ENCODE data around the gene SUCLG2. TPM values are rescaled to one million over a fixed set of nuclear protein-coding genes. Genes with fewer than 3 reads are reported as not detected.
"Not testable (repeated sequence)": the region's sequence is repeated elsewhere in the genome, so short reads cannot be mapped to it uniquely, and the experiment has no call there.

The SUCLG2 gene
- total RNA-seq, 2 experiments from 2014 or later, result 60.0 to 63.1 TPM

DNA sequence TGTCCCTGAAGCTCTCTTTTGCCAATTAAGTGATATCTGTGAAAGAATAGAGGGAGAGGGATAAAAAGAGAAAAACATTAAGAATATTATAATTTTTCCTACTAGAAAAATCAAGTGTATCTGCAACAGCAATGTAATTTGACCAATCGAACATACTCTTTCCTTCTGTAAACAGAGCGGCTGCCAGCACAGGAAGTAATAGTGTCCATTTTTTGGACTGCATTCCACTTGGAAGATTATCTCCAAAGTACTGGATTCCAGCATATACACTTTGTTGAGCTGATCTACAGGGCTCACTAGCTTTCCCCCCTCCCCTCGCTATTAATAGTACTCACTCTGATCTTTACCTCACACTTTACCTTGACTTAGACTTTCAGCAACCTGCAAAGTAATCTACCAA is 90.4 kb downstream of the SUCLG2 start:
- DNase-seq, result no peak
- CTCF ChIA-PET, result no interaction called here
- Mint-ChIP-seq H3K36me3 (ENCODE audit: low read depth) (peaks cover 35% of the 10 kb centered on the region), H3K27ac (no peak overlapping the region), H3K4me1 (no peaks in the 10 kb centered on the region), H3K27me3 (no peaks in the 10 kb centered on the region), H3K9me3 (peaks cover 5% of the 10 kb centered on the region), H3K4me3 (no peak overlapping the region)
- POLR2A ChIA-PET, result no interaction called here

DNA sequence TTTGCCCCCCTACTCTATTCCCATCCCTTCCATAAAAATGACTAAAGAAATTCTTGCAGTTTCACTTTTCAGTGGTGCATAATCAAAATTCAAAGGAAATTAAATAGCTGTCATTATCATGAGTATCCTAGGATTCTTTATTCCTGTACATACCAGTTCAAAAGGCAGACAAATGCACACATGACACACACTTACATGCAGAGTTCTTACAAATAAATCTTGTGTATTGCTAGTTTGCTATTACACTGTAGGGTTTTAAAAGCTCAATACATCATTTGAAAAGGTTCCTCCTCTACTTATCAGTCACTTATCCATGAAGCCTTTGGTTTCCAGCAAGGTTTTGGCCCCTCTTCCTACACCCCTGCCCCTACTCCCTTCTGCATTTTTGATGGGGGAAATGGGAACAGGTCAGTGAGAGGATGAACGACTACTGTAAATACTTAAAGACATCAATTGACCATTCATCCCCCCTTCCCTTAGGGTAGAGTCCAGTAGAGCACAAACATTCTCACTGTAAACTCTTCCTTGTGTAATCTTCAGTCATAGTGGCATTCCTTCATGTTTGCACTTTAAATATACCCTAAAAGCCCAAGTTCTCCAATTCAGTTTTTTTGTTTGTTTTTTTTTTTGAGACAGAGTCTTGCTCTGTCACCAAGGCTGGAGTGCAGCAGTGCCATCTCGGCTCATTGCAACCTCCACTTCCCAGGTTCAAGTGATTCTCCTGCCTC is 92.6 kb downstream of the SUCLG2 start:
- DNase-seq, result no peak
- Mint-ChIP-seq H3K36me3 (ENCODE audit: low read depth) (peaks cover 41% of the 10 kb centered on the region), H3K4me1 (no peaks in the 10 kb centered on the region), H3K9me3 (peaks cover 3% of the 10 kb centered on the region), H3K27me3 (no peaks in the 10 kb centered on the region), H3K27ac (no peak overlapping the region), H3K4me3 (no peak overlapping the region)
- POLR2A ChIA-PET, result no interaction called here
- CTCF ChIA-PET, result no interaction called here

DNA sequence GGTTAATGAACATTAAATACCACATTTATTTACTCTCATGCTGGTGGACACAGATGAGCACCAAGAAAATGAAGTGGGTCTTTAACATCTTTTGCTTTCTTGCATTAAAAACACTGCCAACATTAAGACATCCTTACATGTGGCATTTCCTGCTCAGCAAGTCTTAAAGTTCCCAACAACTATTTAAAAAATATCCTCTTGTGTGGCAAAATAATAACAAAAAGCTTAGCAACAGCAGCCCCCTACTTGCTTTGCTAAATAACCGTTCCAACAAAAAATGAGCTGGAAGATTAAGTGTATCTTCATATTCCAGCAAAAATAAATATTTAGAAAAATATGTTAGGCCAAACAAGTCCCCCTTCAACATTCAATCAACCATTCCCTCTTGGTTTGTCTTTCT is 93.1 kb downstream of the SUCLG2 start:
- no peak overlapping the region for H3K4me3 Mint-ChIP-seq
- no peaks in the 10 kb centered on the region for H3K4me1 Mint-ChIP-seq
- DNase-seq, result no peak
- H3K36me3 Mint-ChIP-seq (ENCODE audit: low read depth), result peaks cover 44% of the 10 kb centered on the region
- H3K27me3 Mint-ChIP-seq, result no peaks in the 10 kb centered on the region
- POLR2A ChIA-PET, result no interaction called here
- H3K9me3 Mint-ChIP-seq, result peaks cover 3% of the 10 kb centered on the region
- no peak overlapping the region for H3K27ac Mint-ChIP-seq
- CTCF ChIA-PET, result no interaction called here

DNA sequence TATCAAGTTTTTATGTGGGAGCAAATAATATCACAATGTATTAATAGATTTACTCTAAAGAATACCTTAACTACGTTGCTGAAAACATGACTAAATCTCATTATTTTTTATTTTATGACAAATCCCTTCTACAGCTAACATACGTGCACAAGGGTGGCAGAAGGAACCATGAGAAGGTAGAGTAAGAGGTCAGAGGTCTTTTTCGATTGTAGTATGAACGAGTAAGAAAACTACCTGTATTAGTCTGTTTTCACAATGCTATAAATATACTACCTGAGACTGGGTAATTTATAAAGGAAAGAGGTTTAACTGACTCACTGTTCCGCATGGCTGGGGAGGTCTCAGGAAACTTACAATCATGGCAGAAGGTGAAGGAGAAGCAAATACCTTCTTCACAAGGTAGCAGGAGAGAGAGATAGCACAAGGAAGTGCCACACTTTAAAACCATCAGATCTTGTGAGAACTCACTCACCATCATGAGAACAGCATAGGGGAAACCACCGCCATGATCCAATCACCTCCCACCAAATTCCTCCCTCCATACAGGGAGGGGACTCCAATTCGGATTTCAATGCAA is 95.3 kb downstream of the SUCLG2 start:
- Mint-ChIP-seq H3K36me3 (ENCODE audit: low read depth) (peaks cover 59% of the 10 kb centered on the region), H3K4me1 (no peaks in the 10 kb centered on the region), H3K9me3 (peaks cover 3% of the 10 kb centered on the region), H3K27ac (no peak overlapping the region), H3K4me3 (no peak overlapping the region), H3K27me3 (no peaks in the 10 kb centered on the region)
- CTCF ChIA-PET, result no interaction called here
- POLR2A ChIA-PET, result no interaction called here
- no peak for DNase-seq

DNA sequence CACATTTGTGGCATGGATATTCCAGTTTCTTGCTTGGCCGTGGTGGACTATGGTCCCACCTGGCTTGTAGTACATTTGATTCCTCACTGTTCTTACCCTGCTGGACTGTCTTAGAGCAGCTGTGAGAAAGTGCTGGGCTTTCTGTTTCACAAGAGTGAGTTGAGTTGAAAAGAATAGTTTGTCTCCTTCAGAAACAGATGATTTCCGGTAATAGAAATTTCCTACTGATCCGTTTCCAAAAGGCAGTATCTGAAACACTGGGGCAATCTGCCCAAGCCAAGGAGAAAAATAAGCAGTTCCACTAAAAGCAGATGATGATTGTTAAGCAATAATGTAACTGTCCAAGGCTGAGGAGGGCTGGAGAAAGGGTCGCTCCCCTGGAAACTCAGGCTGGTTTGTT is 96.0 kb downstream of the SUCLG2 start:
- H3K36me3 Mint-ChIP-seq (ENCODE audit: low read depth), result peaks cover 57% of the 10 kb centered on the region
- peaks cover 3% of the 10 kb centered on the region for H3K9me3 Mint-ChIP-seq
- no peaks in the 10 kb centered on the region for H3K4me1 Mint-ChIP-seq
- ChIA-PET POLR2A (no interaction called here), CTCF (interaction anchor here (0.8 kb wide), 1 partner anchor 9 kb away, joined by 3 read pairs; no protein-coding TSS in a partner anchor)
- H3K27me3 Mint-ChIP-seq, result no peaks in the 10 kb centered on the region
- H3K27ac Mint-ChIP-seq, result no peak overlapping the region
- DNase-seq, result no peak
- no peak overlapping the region for H3K4me3 Mint-ChIP-seq

DNA sequence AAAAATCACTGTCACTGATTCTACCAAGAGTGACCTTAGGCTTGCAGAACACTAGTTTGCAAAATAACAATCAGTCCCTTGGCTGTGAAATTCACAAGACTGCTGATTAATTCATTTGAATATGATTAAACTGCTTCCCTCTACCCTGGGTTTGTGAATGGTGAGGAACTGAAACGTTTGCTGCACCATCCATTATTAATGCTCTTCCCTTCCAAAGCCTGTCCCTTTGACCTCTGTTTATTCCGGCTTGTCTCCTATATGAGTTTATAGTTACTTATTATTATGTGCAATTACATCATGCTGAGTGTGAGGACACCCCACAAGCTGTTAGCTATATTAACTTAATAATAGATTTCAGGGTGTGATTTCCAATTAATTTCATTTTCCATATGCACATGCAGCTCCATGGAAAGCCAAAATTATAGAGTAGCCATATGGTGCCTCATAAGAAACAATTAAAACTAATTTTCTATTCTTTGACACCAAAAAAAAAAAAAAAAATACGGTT is 96.5 kb downstream of the SUCLG2 start:
- Mint-ChIP-seq H3K4me3 (no peak overlapping the region), H3K27me3 (no peaks in the 10 kb centered on the region), H3K27ac (no peak overlapping the region), H3K4me1 (no peaks in the 10 kb centered on the region), H3K36me3 (ENCODE audit: low read depth) (peaks cover 58% of the 10 kb centered on the region), H3K9me3 (peaks cover 3% of the 10 kb centered on the region)
- ChIA-PET POLR2A (no interaction called here), CTCF (interaction anchor here (0.8 kb wide), 1 partner anchor 10 kb away, joined by 3 read pairs; no protein-coding TSS in a partner anchor)
- DNase-seq, result no peak

DNA sequence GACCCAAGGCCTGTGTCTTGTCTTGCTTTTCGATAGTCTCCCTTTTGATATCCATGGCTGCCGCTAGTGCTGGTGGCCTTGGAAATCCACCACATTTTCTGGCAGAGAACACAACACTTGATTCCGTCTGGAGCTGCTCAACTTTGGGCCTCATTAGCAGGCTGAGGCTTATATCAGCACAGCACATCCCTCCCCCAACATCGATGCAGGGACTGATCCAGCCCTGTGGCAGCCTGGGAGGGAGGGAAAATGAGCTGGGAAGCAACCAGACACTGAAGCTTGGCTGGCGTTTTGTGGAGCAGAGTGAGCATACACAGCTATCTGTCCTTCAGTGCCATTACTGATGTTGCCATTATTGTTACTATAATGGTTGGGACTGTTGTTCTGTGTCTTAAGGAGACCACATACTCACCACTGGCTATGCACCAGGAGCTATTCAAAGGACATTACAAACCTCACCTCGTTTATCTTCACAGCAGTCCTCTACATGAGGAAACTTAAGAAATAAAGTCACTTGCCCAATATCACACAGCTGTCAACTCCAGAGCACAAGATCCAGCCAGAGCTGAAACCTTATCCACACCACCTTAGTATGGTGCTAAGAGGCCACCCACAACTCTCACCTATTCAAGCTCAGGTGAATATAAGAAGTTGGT is 102.9 kb downstream of the SUCLG2 start:
- Mint-ChIP-seq H3K36me3 (ENCODE audit: low read depth) (peaks cover 46% of the 10 kb centered on the region), H3K9me3 (no peaks in the 10 kb centered on the region), H3K4me3 (no peak overlapping the region), H3K27ac (no peak overlapping the region), H3K27me3 (no peaks in the 10 kb centered on the region), H3K4me1 (no peaks in the 10 kb centered on the region)
- no peak for DNase-seq
- CTCF ChIA-PET, result no interaction called here
- POLR2A ChIA-PET, result no interaction called here

DNA sequence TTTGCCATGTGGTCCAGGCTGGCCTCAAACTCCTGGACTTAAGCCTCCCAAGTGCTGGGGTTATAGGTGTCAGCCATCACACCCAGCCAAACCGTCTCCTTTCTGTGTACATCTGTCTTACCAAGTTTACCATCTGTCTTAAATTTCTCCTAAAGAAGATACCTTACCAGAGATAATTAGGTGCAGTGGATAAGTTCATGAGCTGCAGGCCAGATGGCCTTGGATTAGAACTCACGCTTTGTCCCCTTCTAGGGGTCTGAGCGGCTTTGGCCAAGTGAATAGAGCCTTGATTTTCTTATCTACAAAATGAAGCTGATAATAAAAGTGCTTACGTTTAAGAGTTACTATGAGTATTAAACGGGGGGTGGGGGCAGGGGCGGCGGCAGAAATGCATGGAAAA is 103.9 kb downstream of the SUCLG2 start:
- Mint-ChIP-seq H3K27me3 (no peaks in the 10 kb centered on the region), H3K27ac (no peak overlapping the region), H3K4me1 (no peaks in the 10 kb centered on the region), H3K36me3 (ENCODE audit: low read depth) (peaks cover 38% of the 10 kb centered on the region), H3K4me3 (no peak overlapping the region), H3K9me3 (no peaks in the 10 kb centered on the region)
- POLR2A ChIA-PET, result no interaction called here
- no peak for DNase-seq
- CTCF ChIA-PET, result no interaction called here

DNA sequence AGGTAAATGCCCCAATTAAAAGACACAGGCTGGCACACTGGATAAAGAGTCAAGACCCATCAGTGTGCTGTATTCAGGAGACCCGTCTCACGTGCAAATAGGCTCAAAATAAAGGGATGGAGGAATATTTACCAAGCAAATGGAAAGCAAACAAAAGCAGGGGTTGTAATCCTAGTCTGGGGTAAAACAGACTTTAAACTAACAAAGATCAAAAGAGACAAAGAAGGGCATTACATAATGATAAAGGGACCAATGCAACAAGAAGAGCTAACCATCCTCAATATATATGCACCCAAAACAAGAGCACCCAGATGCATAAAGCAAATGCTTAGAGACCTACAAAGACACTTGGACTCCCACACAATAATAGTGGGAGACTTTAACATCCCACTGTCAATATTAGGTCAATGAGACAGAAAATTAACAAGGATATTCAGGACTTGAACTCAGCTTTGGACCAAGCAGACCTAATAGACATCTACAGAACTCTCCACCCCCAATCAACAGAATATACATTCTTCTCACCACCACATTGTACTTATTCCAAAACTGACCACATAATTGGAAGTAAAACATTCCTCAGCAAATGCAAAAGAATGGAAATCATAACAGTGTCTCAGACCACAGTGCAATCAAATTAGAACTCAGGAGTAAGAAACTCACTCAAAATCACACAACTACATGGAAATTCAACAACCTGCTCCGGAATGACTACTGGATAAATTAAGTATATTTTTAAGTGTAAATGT is 111.7 kb downstream of the SUCLG2 start:
- POLR2A ChIA-PET, H3K27ac Mint-ChIP-seq, CTCF ChIA-PET: not testable (repeated sequence)

DNA sequence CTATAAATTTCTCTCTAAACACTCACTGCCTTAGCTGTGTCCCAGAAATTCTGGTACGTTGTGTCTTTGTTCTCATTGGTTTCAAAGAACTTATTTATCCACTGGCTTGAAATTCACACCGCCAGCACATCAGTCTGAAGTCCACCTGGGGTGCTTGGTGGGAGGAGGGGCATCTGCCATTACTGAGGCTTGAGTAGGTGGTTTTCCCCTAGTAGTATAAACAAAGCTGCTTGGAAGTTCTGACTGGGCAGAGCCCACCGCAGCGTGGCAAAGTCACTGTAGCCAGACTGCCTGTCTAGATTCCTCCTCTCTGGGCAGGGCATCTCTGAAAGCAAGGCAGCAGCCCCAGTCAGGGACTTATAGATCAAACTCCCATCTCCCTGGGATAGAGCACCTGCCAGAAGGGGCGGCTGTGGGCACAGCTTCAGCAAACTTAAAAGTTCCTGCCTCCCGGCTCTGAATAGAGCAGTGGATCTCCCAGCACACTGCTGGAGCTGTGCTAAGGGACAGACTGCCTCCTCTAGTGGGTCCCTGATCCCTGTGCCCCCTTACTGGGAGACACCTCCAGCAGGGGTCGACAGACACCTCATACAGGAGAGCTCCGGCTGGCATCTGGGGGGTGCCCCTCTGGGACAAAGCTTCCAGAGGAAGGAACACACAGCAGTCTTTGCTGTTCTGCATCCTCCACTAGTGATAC is 114.1 kb downstream of the SUCLG2 start:
- POLR2A ChIA-PET, result no interaction called here
- H3K4me1 Mint-ChIP-seq, result peaks cover 6% of the 10 kb centered on the region
- H3K27ac Mint-ChIP-seq, result no peak overlapping the region
- no peaks in the 10 kb centered on the region for H3K27me3 Mint-ChIP-seq
- DNase-seq, result no peak
- peaks cover 40% of the 10 kb centered on the region for H3K36me3 Mint-ChIP-seq (ENCODE audit: low read depth)
- CTCF ChIA-PET, result interaction anchor here (0.8 kb wide), 1 partner anchor 1521 kb away, joined by 3 read pairs; no protein-coding TSS in a partner anchor
- no peak overlapping the region for H3K4me3 Mint-ChIP-seq
- H3K9me3 Mint-ChIP-seq, result peaks cover 18% of the 10 kb centered on the region

More for the DNA sequence above, 111.7 kb downstream of the SUCLG2 start:
- not testable (repeated sequence) for DNase-seq, H3K4me3 Mint-ChIP-seq, H3K4me1 Mint-ChIP-seq, H3K27me3 Mint-ChIP-seq
- peaks cover 17% of the 10 kb centered on the region for H3K9me3 Mint-ChIP-seq
- H3K36me3 Mint-ChIP-seq (ENCODE audit: low read depth), result peaks cover 35% of the 10 kb centered on the region

DNA sequence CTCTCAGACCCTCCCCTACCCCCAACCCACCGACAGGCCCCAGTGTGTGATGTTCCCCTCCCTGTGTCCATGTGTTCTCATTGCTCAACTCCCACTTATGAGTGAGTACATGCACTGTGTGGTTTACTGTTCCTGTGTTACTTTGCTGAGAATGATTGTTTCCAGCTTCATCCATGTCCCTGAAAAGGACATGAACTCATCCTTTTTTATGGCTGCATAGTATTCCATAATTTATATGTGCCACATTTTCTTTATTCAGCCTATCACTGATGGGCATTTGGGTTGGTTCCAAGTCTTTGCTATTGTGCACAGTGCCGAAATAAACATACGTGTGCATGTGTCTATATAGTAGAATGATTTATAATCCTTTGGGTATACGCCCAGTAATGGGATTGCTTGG is 117.2 kb downstream of the SUCLG2 start:
- Mint-ChIP-seq H3K9me3 (peaks cover 12% of the 10 kb centered on the region), H3K36me3 (ENCODE audit: low read depth) (peaks cover 29% of the 10 kb centered on the region)
- H3K4me3 Mint-ChIP-seq, result not testable (repeated sequence)

DNA sequence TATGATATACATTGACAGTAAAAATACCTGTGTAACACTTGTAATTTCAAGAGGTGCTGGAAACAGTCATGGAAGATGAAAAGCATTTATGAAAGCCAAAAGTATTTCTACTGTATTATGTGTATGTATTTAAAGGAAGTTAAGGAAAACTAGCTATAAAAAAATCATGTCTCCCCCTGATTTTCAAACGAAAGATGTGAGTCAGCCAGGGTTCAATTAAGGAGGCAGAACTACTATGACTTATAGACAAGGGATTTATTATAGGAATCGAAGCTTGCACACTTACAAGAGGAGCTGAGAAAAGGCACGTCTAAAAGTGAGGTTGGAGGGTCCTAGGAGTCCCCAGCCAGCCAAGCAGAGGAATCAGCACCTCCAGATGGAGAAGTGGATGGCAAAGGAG is 119.4 kb downstream of the SUCLG2 start:
- CTCF ChIA-PET, result interaction anchor here (0.6 to 1.2 kb wide), 2 partner anchors 11 to 684 kb away, joined by 3 read pairs; no protein-coding TSS in a partner anchor

More for the DNA sequence above, 117.2 kb downstream of the SUCLG2 start:
- POLR2A ChIA-PET, CTCF ChIA-PET, H3K4me1 Mint-ChIP-seq, H3K27ac Mint-ChIP-seq, DNase-seq, H3K27me3 Mint-ChIP-seq: not testable (repeated sequence)

More for the DNA sequence above, 119.4 kb downstream of the SUCLG2 start:
- POLR2A ChIA-PET, result no interaction called here
- Mint-ChIP-seq H3K36me3 (ENCODE audit: low read depth) (peaks cover 21% of the 10 kb centered on the region), H3K4me1 (peaks cover 6% of the 10 kb centered on the region), H3K9me3 (peaks cover 10% of the 10 kb centered on the region), H3K27ac (no peak overlapping the region), H3K4me3 (no peak overlapping the region), H3K27me3 (no peaks in the 10 kb centered on the region)
- DNase-seq, result no peak
